Psoas muscle (tissue), 8 donors: ENCODE measurements around the gene UTY. TPM values are rescaled to one million over a fixed set of nuclear protein-coding genes. Genes with fewer than 3 reads are reported as not detected.
"Not testable (repeated sequence)": the region's sequence is repeated elsewhere in the genome, so short reads cannot be mapped to it uniquely, and the experiment has no call there.

Source experiments
- ATAC-seq, 4 donors: fragments of 200-7000 bp; cut with Tn5 transposase; one replicate each; pipeline ENCODE4 v1.9.1; 2020; ENCODE audit warnings: moderate library complexity in 3 of 4, mild to moderate bottlenecking in 2 of 4
- DNase-seq, 2 donors: peaks; one replicate each; pipeline ENCODE4 v3.0.0-alpha.2; 2020
- H3K27ac ChIP-seq: fragments of 200-600 bp; one replicate; pipeline ENCODE4 v1.8.0; 2022
- H3K27me3 ChIP-seq, 3 donors: fragments of 200-600 bp in 1 of 3; one replicate each; pipeline versions ENCODE4 v1.6.1 to v1.8.0; 2013 to 2022; ENCODE audit warnings: low read length in 2 of 3, mild to moderate bottlenecking in 2 of 3, moderate library complexity in 1 of 3; ENCODE audit not compliant: insufficient read depth in 3 of 3
- H3K36me3 ChIP-seq, 2 donors: fragments of 200-600 bp in 1 of 2; one replicate each; pipeline versions ENCODE4 v1.6.1 to v1.8.0; 2013 to 2022; ENCODE audit warnings: low read depth in 1 of 2, mild to moderate bottlenecking in 1 of 2, moderate library complexity in 1 of 2; ENCODE audit not compliant: insufficient read depth in 1 of 2
- H3K4me1 ChIP-seq: fragments of 200-600 bp; one replicate; pipeline ENCODE4 v1.8.0; 2022
- H3K4me3 ChIP-seq: fragments of 200-600 bp; one replicate; pipeline ENCODE4 v1.8.0; 2022; ENCODE audit warnings: mild to moderate bottlenecking
- H3K9me3 ChIP-seq: fragments of 200-600 bp; one replicate; pipeline ENCODE4 v1.8.0; 2022
- CTCF ChIP-seq: fragments of 200-600 bp; IDR thresholded peaks from one replicate; pipeline ENCODE4 v1.8.0; 2022; ENCODE audit warnings: antibody characterized with exemption
- WGBS, 3 donors: extraction: QIAGEN DNeasy Blood & Tissue Kit; methylation state at CpG; one replicate each; pipeline versions ENCODE4 v1.1.6 to v1.1.7; 2013; 5-methylcytosine and 5-hydroxymethylcytosine counted together
- intact Hi-C, 2 donors: fragments of 100-400 bp; cut with DNase I; formaldehyde crosslinking; loops; one replicate each; pipeline versions ENCODE4 v1.11.0 to v1.14.2; 2022
- polyA plus RNA-seq, 3 donors: library from polyadenylated mRNA; stranded (reverse); fragments of 200-250 nt; gene quantifications; one replicate each; pipeline ENCODE4 v1.2.3, GENCODE V29; 2013
- total RNA-seq, 4 donors: library from RNA; stranded (reverse); fragmentation: NEBNext Ultra II Directional in 2 of 4; extraction: Animal tissue kit (Norgen Biotek cat#: 25700) in 2 of 4; gene quantifications; one replicate each; pipeline versions ENCODE4 v1.2.1 to v1.2.4, GENCODE V29; 2021 to 2023
- donor health status: healthy with polysubstance abuse.
- donor health status: DM: no; HTN: no; CAD: no; lungs with moderate emphysema.
- donor health status: Bipolar disorder and iron deficiency.
- donor health status: healthy.
- donor health status: DM: yes; HTN: yes; CAD: no.
- donor health status: DM: no; HTN: no; CAD: no.
- donor health status: DM: no; HTN: no; CAD: no.
- donor health status: DM: yes; HTN: yes; CAD: no.

UTY gene
- total and polyA plus RNA-seq, 7 donors = 1.3 to 4.5 TPM; not detected in 5

- no peaks in the 10 kb centered on the region for H3K27me3 ChIP-seq
- 88 to 91% methylated on average over 1 of the region's 1 CpG; no CpG with 5 or more reads in 1 of the 3 donors for WGBS, 3 donors
- H3K4me1 ChIP-seq = no peaks in the 10 kb centered on the region
- DNase-seq = no peak
- TF ChIP-seq CTCF = no peak
- no peak for ATAC-seq
- H3K9me3 ChIP-seq = no peaks in the 10 kb centered on the region
- no peak overlapping the region for H3K4me3 ChIP-seq
- peaks cover 0 to 2% of the 10 kb centered on the region in 2 donors for H3K36me3 ChIP-seq
- H3K27ac ChIP-seq = no peak overlapping the region
- intact Hi-C loops = no loop called here
These were observed 188.6 kb downstream of the UTY start for GRCh38 chrY:13291199-13291598.

GRCh38 chrY:13282151-13283054 is 197.4 kb downstream of the UTY start:
- H3K36me3 ChIP-seq, H3K27ac ChIP-seq, ATAC-seq, H3K27me3 ChIP-seq, H3K4me1 ChIP-seq, H3K9me3 ChIP-seq, intact Hi-C loops, H3K4me3 ChIP-seq: not testable (repeated sequence)
- 64 to 84% methylated on average over 15 of the region's 15 CpGs; no CpG with 5 or more reads in 1 of the 3 donors for WGBS, 3 donors
- peak; percentile 3 to 9 for DNase-seq

GRCh38 chrY:13279561-13279960 is 200.3 kb downstream of the UTY start:
- H3K4me1 ChIP-seq = no peaks in the 10 kb centered on the region
- ATAC-seq (no peak), DNase-seq (no peak)
- WGBS, 3 donors = 47 to 71% methylated on average over 2 of the region's 2 CpGs; no CpG with 5 or more reads in 1 of the 3 donors
- H3K27ac ChIP-seq = no peak overlapping the region
- no peaks in the 10 kb centered on the region for H3K27me3 ChIP-seq
- intact Hi-C loops = no loop called here
- no peaks in the 10 kb centered on the region for H3K36me3 ChIP-seq
- H3K4me3 ChIP-seq = no peak overlapping the region
- no peak for TF ChIP-seq CTCF
- H3K9me3 ChIP-seq = no peaks in the 10 kb centered on the region

- H3K9me3 ChIP-seq = no peaks in the 10 kb centered on the region
- no peak for TF ChIP-seq CTCF
- DNase-seq = no peak
- H3K27ac ChIP-seq = no peak overlapping the region
- H3K36me3 ChIP-seq = no peaks in the 10 kb centered on the region
- no peaks in the 10 kb centered on the region for H3K27me3 ChIP-seq
- intact Hi-C loops = no loop called here
- no peak overlapping the region for H3K4me3 ChIP-seq
- H3K4me1 ChIP-seq = no peaks in the 10 kb centered on the region
- no peak for ATAC-seq
These were observed 208.1 kb downstream of the UTY start for GRCh38 chrY:13271706-13272105.

- ATAC-seq, DNase-seq, intact Hi-C loops, H3K9me3 ChIP-seq, H3K27ac ChIP-seq, H3K36me3 ChIP-seq, H3K4me3 ChIP-seq, H3K4me1 ChIP-seq, H3K27me3 ChIP-seq: not testable (repeated sequence)
- WGBS, 3 donors = 64 to 67% methylated on average over 4 of the region's 4 CpGs; no CpG with 5 or more reads in 1 of the 3 donors
These were observed 225.8 kb downstream of the UTY start for GRCh38 chrY:13253941-13254440.
